ENCODE results near the gene MYT1. TPM values are rescaled to one million over a fixed set of nuclear protein-coding genes. Genes with fewer than 3 reads are reported as not detected.
"Not testable (repeated sequence)": the region's sequence is repeated elsewhere in the genome, so short reads cannot be mapped to it uniquely, and the experiment has no call there.

The MYT1 gene
- total RNA-seq, 1 experiment from 2014 or later, result not detected

GRCh38 chr20:64176971-64177370, 12.7 kb downstream of the MYT1 start:
- no peak overlapping the region for H2AFZ ChIP-seq
- CTCF ChIA-PET, result no interaction called here
- H3K4me1 ChIP-seq (replicated peaks; ENCODE audit: insufficient read depth), result no peaks in the 10 kb centered on the region
- no peak overlapping the region for H3K4me3 ChIP-seq
- no peaks in the 10 kb centered on the region for H3K79me2 ChIP-seq (ENCODE audit: low read depth)
- intact Hi-C loops (cut with micrococcal nuclease; ENCODE audit: unreplicated experiment), result no loop called here
- H3K27me3 ChIP-seq (ENCODE audit: insufficient read depth, low read depth), result peaks cover 72% of the 10 kb centered on the region
- TF ChIP-seq EZH2 (IDR thresholded peaks at IDR 0.05; ENCODE audit: low read depth), result no peak
- no peak for TF ChIP-seq CTCF (conservative IDR thresholded peaks at IDR 0.05)
- H4K20me1 ChIP-seq (ENCODE audit: insufficient read depth), result no peaks in the 10 kb centered on the region; the same call in 1 of the 2 replicates
- no peak overlapping the region for H3K4me2 ChIP-seq
- DNase-seq, result no peak
- H3F3A ChIP-seq (ENCODE audit: insufficient read depth, low read depth), result no peaks in the 10 kb centered on the region
- POLR2A ChIA-PET (ENCODE audit: unreplicated experiment), result no interaction called here
- H3K9me3 ChIP-seq (ENCODE audit: insufficient read depth, low read depth), result no peaks in the 10 kb centered on the region
- BruUV-seq (replicated peaks), result no TSS peak
- H3K9me2 ChIP-seq (ENCODE audit: insufficient read depth), result no peaks in the 10 kb centered on the region
- no peaks in the 10 kb centered on the region for H3K36me3 ChIP-seq (ENCODE audit: low read depth)
- H3K27ac ChIP-seq, result no peak overlapping the region

GRCh38 chr20:64177384-64177783, 13.1 kb downstream of the MYT1 start:
- H3F3A ChIP-seq (ENCODE audit: insufficient read depth, low read depth), result no peaks in the 10 kb centered on the region
- no peaks in the 10 kb centered on the region for H3K36me3 ChIP-seq (ENCODE audit: low read depth)
- no peaks in the 10 kb centered on the region for H3K9me3 ChIP-seq (ENCODE audit: insufficient read depth, low read depth)
- TF ChIP-seq CTCF (conservative IDR thresholded peaks at IDR 0.05), result no peak
- TF ChIP-seq EZH2 (IDR thresholded peaks at IDR 0.05; ENCODE audit: low read depth), result no peak
- no peaks in the 10 kb centered on the region for H3K9me2 ChIP-seq (ENCODE audit: insufficient read depth)
- peaks cover 72% of the 10 kb centered on the region for H3K27me3 ChIP-seq (ENCODE audit: insufficient read depth, low read depth)
- no peaks in the 10 kb centered on the region for H3K4me1 ChIP-seq (replicated peaks; ENCODE audit: insufficient read depth)
- no peaks in the 10 kb centered on the region; the same call in 1 of the 2 replicates for H4K20me1 ChIP-seq (ENCODE audit: insufficient read depth)
- no peaks in the 10 kb centered on the region for H3K79me2 ChIP-seq (ENCODE audit: low read depth)
- BruUV-seq (replicated peaks), result no TSS peak
- intact Hi-C loops (cut with micrococcal nuclease; ENCODE audit: unreplicated experiment), result no loop called here
- DNase-seq, result no peak
- no peak overlapping the region for H2AFZ ChIP-seq
- CTCF ChIA-PET, result no interaction called here
- H3K27ac ChIP-seq, result no peak overlapping the region
- H3K4me3 ChIP-seq, result no peak overlapping the region
- POLR2A ChIA-PET (ENCODE audit: unreplicated experiment), result no interaction called here
- H3K4me2 ChIP-seq, result no peak overlapping the region

- DNase-seq, result no peak
- no peaks in the 10 kb centered on the region for H3K9me3 ChIP-seq (ENCODE audit: insufficient read depth, low read depth)
- no peaks in the 10 kb centered on the region for H3K79me2 ChIP-seq (ENCODE audit: low read depth)
- no TSS peak for BruUV-seq (replicated peaks)
- no peak overlapping the region for H3K27ac ChIP-seq
- H3K36me3 ChIP-seq (ENCODE audit: low read depth), result no peaks in the 10 kb centered on the region
- peaks cover 72% of the 10 kb centered on the region for H3K27me3 ChIP-seq (ENCODE audit: insufficient read depth, low read depth)
- CTCF ChIA-PET, result no interaction called here
- no peak overlapping the region for H2AFZ ChIP-seq
- H3K4me3 ChIP-seq, result no peak overlapping the region
- H3K4me2 ChIP-seq, result no peak overlapping the region
- TF ChIP-seq EZH2 (IDR thresholded peaks at IDR 0.05; ENCODE audit: low read depth) (no peak), CTCF (conservative IDR thresholded peaks at IDR 0.05) (no peak)
- no peaks in the 10 kb centered on the region for H3K9me2 ChIP-seq (ENCODE audit: insufficient read depth)
- no peaks in the 10 kb centered on the region; the same call in 1 of the 2 replicates for H4K20me1 ChIP-seq (ENCODE audit: insufficient read depth)
- POLR2A ChIA-PET (ENCODE audit: unreplicated experiment), result no interaction called here
- H3F3A ChIP-seq (ENCODE audit: insufficient read depth, low read depth), result no peaks in the 10 kb centered on the region
- H3K4me1 ChIP-seq (replicated peaks; ENCODE audit: insufficient read depth), result no peaks in the 10 kb centered on the region
- intact Hi-C loops (cut with micrococcal nuclease; ENCODE audit: unreplicated experiment), result no loop called here
These were observed 13.5 kb downstream of the MYT1 start for GRCh38 chr20:64177787-64178186.

- H3K4me3 ChIP-seq; H3K4me1 ChIP-seq (replicated peaks; ENCODE audit: insufficient read depth); H4K20me1 ChIP-seq (ENCODE audit: insufficient read depth); POLR2A ChIA-PET (ENCODE audit: unreplicated experiment); H3K9me2 ChIP-seq (ENCODE audit: insufficient read depth); H3K27ac ChIP-seq; intact Hi-C loops (cut with micrococcal nuclease; ENCODE audit: unreplicated experiment); H3K79me2 ChIP-seq (ENCODE audit: low read depth); H3F3A ChIP-seq (ENCODE audit: insufficient read depth, low read depth); H3K4me2 ChIP-seq; CTCF ChIA-PET; H3K36me3 ChIP-seq (ENCODE audit: low read depth); H2AFZ ChIP-seq; H3K9me3 ChIP-seq (ENCODE audit: insufficient read depth, low read depth); BruUV-seq (replicated peaks); DNase-seq: not testable (repeated sequence)
- peaks cover 77% of the 10 kb centered on the region for H3K27me3 ChIP-seq (ENCODE audit: insufficient read depth, low read depth)
These were observed 14.7 kb downstream of the MYT1 start for GRCh38 chr20:64178925-64179324.

Measured in PC-9 (cell line).